AG04450 (cell line): ENCODE measurements around the gene SLC26A4. TPM values are rescaled to one million over a fixed set of nuclear protein-coding genes. Genes with fewer than 3 reads are reported as not detected.

ENCODE experiments used
- CTCF ChIA-PET: fragments of 300-600, 350-600 bp; formaldehyde crosslinking; extraction: SDS; loops from one replicate; lab custom pipeline; 2022; ENCODE audit warnings: antibody characterized with exemption, inconsistent platforms; lab: Charles Lee
- POLR2A ChIA-PET: fragments of 350-600 bp; formaldehyde crosslinking; extraction: SDS; loops from one replicate; lab custom pipeline; 2021; ENCODE audit warnings: antibody characterized with exemption, inconsistent platforms; lab: Yijun Ruan, JAX
- DNase-seq: peaks from one replicate; pipeline ENCODE4 v3.0.0-alpha.2; 2011; ENCODE audit warnings: low read depth, low spot score
- H3K27ac ChIP-seq: one replicate; pipeline ENCODE4 v1.5.1; 2012; ENCODE audit warnings: low read depth, low read length, control low read depth
- H3K27me3 ChIP-seq: one replicate; pipeline ENCODE4 v1.6.0; 2012; ENCODE audit warnings: low read length; ENCODE audit not compliant: control insufficient read depth, insufficient read depth
- H3K4me3 ChIP-seq: 2 replicates; pipeline ENCODE4 v1.5.1; 2011; ENCODE audit warnings: mild to moderate bottlenecking, low read depth, low read length, control low read depth
- H3K9me3 ChIP-seq: 2 replicates; pipeline ENCODE4 v1.5.1; 2012; ENCODE audit warnings: low read length; ENCODE audit not compliant: control insufficient read depth, insufficient read depth
- polyA plus RNA-seq: library from polyadenylated mRNA; depleted of rRNA; stranded (reverse); fragments of >200 nt; gene quantifications from 2 replicates; pipeline ENCODE4 v1.2.3, GENCODE V29; 2011
- TF ChIP-seq, protein P1 (sequence below): IDR thresholded peaks from 2 replicates; pipeline ENCODE4 v1.5.1; 2011; ENCODE audit warnings: low read depth, low read length, control low read depth, inconsistent platforms

Gene SLC26A4
- polyA plus RNA-seq, 1 experiment: 0.12 TPM

DNA sequence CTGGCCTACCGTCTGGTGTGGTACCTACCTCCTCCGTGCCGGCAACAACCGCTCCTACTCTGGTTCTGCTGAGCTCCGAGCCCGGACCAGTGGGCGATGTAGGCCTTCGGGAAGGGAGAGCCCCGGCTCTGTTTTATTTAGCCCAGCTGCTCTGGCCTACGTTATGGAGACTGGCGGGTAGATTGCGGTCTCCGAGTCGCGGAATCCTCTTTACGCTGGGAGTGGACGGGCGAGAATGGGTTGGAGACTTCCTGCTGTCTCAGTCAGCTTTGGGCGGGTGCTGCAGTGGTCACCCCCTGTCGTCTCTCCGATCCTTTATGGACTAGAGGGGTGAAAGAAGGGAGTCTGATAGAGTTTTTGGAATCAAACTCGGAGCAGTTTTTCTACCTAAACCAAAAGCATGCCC, 83.7 kb downstream of the SLC26A4 start:
- POLR2A ChIA-PET: interaction anchor here (0.6 kb wide), 1 partner anchor 281 kb away, joined by 3 read pairs; no protein-coding TSS in a partner anchor
- CTCF ChIA-PET: interaction anchor here (0.5 to 7.6 kb wide), 5 partner anchors 16 to 493 kb away, joined by 3 to 117 read pairs (median 10); no protein-coding TSS in a partner anchor
- TF ChIP-seq, protein P1, sequence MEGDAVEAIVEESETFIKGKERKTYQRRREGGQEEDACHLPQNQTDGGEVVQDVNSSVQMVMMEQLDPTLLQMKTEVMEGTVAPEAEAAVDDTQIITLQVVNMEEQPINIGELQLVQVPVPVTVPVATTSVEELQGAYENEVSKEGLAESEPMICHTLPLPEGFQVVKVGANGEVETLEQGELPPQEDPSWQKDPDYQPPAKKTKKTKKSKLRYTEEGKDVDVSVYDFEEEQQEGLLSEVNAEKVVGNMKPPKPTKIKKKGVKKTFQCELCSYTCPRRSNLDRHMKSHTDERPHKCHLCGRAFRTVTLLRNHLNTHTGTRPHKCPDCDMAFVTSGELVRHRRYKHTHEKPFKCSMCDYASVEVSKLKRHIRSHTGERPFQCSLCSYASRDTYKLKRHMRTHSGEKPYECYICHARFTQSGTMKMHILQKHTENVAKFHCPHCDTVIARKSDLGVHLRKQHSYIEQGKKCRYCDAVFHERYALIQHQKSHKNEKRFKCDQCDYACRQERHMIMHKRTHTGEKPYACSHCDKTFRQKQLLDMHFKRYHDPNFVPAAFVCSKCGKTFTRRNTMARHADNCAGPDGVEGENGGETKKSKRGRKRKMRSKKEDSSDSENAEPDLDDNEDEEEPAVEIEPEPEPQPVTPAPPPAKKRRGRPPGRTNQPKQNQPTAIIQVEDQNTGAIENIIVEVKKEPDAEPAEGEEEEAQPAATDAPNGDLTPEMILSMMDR: no peak

DNA sequence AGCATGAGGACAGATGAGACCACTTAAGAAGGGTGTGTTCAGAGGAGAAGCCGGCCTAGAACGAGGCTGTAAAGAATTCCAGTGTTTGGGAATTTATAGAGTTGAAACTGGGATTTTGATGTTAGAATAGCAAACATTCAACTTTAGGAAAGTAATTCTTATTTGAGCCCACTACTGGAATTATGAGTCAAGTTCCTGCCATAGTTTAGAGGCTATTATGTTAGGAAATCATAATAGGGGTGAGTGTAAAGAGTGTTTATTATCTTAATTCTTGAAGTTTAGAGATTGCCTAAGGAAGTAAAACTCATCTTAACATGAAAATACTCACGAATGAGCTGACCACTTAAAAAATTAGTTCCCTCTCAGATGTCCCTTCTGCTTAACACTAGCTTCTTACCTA, 85.4 kb downstream of the SLC26A4 start:
- no peak overlapping the region for H3K27ac ChIP-seq
- ChIA-PET POLR2A (no interaction called here), CTCF (interaction anchor here (0.6 to 7.6 kb wide), 4 partner anchors 129 to 283 kb away, joined by 3 to 117 read pairs (median 34); no protein-coding TSS in a partner anchor)
- DNase-seq: no peak
- no peaks in the 10 kb centered on the region for H3K9me3 ChIP-seq
- H3K4me3 ChIP-seq: peak overlapping the region; percentile 94
- no peaks in the 10 kb centered on the region for H3K27me3 ChIP-seq
- TF ChIP-seq, protein P1: no peak

More for the DNA sequence above, 83.7 kb downstream of the SLC26A4 start:
- Histone ChIP-seq H3K4me3 (peak overlapping the region; percentile 94), H3K27ac (peak overlapping the region; percentile 99), H3K27me3 (no peaks in the 10 kb centered on the region), H3K9me3 (no peaks in the 10 kb centered on the region)
- no peak for DNase-seq

DNA sequence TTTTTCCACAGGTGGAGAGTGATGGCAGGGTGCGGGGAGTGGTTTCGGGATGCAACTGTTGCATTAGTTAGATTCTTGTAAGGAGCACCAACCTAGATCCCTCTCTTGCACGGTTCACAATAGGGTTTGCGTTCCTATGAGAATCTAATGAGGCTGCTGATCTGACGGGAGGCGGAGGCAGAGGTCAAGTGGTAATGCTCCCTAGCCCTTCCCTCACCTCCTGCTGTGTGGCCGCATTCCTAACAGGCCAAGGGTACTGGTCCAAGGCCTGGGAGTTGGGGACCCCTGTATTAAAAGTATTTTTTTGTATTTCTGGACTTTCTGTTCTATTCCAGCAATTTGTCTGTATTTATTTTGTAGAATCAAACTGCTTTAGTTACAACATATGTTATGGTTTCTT, 90.5 kb downstream of the SLC26A4 start:
- CTCF ChIA-PET: no interaction called here
- Histone ChIP-seq H3K27me3 (no peaks in the 10 kb centered on the region), H3K4me3 (no peak overlapping the region), H3K27ac (no peak overlapping the region), H3K9me3 (no peaks in the 10 kb centered on the region)
- TF ChIP-seq, protein P1: no peak
- POLR2A ChIA-PET: no interaction called here
- DNase-seq: no peak

DNA sequence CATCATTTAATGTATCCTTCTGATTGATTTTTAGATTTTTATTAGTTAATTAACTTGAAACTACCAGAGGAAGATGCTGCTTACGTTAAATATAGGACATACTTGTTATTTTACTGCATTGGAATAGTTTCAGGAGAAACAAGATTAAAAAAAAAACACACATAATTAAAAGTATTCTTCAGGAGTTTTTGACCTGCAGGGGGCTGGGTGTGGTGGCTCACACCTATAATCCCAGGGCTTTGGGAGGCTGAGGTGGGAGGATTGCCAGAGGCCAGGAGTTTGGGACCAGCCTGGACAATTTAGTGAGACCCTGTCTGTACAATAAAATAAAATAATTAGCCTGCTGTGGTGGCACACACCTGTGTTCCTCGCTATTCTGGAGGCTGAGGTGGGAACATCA, 94.0 kb downstream of the SLC26A4 start:
- H3K9me3 ChIP-seq: no peaks in the 10 kb centered on the region
- H3K27me3 ChIP-seq: no peaks in the 10 kb centered on the region
- no peak overlapping the region for H3K4me3 ChIP-seq
- H3K27ac ChIP-seq: no peak overlapping the region
- CTCF ChIA-PET: no interaction called here
- no peak for DNase-seq
- TF ChIP-seq, protein P1: peak; percentile 25
- POLR2A ChIA-PET: no interaction called here

DNA sequence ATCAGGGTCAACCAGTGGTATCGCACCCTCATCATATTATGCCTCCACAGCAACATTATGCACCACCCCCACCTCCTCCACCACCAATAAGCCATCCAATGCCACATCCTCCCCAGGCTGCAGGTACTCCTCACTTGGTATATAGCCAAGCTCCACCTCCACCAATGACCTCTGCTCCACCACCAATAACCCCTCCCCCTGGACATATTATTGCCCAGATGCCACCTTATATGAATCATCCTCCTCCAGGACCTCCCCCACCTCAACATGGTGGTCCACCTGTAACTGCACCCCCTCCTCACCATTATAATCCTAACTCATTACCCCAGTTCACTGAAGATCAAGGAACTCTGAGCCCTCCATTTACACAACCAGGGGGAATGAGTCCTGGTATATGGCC, 98.0 kb downstream of the SLC26A4 start:
- TF ChIP-seq, protein P1: no peak
- Histone ChIP-seq H3K4me3 (no peak overlapping the region), H3K9me3 (no peaks in the 10 kb centered on the region), H3K27me3 (no peaks in the 10 kb centered on the region), H3K27ac (no peak overlapping the region)
- ChIA-PET POLR2A (no interaction called here), CTCF (interaction anchor here (1.5 to 1.9 kb wide), 2 partner anchors 15 to 116 kb away, joined by 4 to 7 read pairs; partner anchors contain the start of gene CBLL1)
- no peak for DNase-seq
